ENCODE measurements around the gene PDS5A.
"Not testable (repeated sequence)": the region's sequence is repeated elsewhere in the genome, so short reads cannot be mapped to it uniquely, and the experiment has no call there.

The PDS5A gene

DNA sequence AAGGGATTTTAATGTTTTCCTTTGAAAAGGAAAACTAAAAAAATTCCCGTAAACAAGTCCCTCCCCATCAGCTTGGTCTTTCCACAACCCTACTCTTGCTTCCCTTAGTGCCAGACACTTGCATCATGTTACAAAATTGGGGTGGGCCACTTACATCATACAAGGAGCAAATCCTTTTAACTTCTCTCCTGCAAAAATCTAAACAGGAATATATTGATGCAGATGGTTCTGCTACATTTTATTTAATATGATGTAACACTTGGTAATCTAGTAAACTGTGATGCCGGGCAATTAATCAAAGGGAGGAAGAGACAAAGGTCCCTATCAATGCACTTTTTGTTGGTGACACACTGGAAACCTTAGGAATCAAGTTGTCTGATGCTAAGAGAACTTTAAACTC is 154.5 kb downstream of the PDS5A start:
- DNase-seq = no peak

DNA sequence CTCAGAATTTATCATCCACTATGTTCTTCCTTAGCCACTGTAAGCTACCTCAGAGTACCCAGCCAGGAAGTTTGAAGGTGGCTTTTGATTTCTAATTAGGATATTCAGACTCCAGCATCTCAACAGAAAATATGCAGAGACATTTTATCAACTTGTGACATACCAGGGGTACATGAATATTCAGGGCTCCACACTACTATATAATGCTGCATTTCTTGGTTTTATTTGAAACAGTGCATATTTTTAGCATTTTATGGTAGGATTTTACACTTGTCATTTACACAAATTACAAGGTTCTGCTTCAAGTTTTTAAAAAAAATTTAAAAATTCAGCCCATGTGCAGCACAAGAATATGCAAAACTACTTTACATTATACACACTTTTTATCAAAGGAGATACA is 155.0 kb downstream of the PDS5A start:
- DNase-seq = no peak

DNA sequence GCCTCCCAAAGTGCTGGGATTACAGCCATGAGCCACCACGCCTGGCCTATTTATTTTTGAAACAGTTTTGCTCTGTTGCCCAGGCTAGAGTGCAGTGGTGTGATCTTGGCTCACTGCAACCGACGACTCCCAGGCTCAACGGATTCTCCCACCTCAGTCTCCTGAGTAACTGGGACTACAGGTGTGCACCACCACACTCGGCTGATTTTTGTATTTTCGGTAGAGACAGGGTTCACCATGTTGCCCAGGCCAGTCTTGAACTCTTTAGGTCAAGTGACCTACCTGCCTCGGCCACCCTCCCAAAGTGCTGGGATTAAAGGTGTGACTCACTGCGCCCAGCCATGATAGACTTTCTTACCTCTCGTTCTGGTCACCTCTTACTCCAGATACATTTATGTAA is 155.8 kb downstream of the PDS5A start:
- no peak for DNase-seq

DNA sequence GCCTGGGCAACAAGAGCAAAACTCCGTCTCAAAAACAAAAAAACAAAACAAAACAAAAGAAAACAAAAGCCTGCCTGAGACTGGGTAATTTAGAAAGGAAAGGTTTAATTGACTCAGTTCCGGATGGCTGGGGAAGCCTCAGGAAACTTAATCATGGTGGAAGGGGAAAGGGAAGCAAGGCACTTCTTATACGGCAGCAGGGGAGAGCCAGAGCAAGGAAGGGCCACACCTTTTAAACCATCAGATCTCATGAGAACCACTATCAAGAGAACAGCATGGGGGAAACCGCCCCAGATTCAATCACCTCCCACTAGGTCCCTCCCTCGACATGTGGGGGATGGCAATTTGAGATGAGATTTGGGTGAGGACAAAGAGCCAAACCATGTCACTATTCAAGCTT is 157.5 kb downstream of the PDS5A start:
- DNase-seq = no peak

DNA sequence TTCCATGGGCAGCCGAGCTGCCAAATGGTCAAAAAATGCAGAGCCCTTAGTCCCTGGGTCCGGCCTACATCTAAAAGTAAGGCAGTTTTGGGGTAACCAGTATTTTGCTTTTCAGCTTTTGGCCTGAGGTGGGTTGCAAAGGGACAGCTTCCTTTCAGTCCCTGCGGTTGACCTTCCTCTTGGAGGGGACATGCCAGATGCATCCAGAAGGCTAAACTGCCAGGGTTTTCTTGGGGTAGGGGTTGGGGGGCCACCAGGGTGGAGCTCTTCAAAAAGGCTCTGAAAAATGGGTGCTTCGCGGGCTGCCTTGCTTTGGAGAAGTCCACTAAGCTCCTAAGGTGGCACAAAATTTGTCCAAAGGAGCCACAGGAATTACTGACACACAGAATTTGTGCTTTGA is 159.1 kb downstream of the PDS5A start:
- no peak for DNase-seq

DNA sequence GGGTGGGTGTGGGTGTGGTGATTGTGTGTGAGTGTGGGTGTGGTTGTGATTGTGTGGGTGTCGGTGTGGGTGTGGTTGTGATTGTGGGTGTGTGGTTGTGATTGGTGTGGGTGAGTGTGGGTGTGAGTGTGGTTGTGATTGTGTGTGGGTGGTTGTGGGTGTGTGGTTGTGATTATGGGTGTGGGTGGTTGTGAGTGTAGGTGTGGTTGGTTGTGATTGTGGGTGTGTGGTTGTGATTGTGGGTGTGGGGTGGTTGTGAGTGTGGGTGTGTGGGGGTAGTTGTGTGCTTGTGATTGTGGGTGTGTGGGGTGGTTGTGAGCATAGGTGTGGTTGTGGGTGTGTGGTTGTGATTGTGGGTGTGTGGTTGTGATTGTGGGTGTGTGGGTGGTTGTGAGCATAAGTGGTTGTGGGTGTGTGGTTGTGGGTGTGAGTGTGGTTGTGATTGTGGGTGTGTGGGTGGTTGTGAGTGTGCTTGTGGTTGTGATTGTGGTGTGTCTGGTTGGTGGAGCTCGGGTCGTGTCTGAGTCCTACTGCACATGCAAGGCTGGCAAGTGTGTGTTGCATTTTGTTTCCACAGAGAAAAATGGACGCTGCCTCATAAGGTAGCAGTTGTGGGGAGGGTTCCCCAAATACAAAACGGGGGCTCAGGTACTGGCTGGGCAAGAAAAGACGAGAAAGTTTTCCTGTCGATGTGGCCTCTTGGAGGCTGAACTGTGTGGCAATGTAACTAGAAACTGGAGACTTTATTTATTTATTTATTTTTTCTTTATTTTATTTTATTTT is 163.1 kb downstream of the PDS5A start:
- no peak for DNase-seq

DNA sequence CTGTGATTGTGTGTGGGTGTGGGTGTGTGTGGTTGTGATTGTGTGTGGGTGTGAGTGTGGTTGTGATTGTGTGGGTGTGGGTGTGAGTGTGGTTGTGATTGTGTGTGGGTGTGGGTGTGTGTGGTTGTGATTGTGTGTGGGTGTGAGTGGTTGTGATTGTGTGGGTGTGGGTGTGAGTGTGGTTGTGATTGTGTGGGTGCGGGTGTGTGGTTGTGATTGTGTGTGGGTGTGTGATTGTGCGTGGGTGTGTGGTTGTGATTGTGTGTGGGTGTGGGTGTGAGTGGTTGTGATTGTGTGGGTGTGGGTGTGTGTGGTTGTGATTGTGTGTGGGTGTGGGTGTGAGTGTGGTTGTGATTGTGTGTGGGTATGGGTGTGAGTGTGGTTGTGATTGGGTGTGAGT is 163.9 kb downstream of the PDS5A start:
- not testable (repeated sequence) for DNase-seq

DNA sequence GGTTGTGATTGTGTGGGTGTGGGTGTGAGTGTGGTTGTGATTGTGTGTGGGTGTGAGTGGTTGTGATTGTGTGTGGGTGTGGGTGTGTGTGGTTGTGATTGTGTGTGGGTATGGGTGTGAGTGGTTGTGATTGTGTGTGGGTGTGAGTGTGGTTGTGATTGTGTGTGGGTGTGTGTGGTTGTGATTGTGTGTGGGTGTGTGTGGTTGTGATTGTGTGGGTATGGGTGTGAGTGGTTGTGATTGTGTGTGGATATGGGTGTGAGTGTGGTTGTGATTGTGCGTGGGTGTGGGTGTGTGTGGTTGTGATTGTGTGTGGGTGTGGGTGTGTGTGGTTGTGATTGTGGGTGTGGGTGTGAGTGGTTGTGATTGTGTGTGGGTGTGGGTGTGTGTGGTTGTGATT is 164.7 kb downstream of the PDS5A start:
- not testable (repeated sequence) for DNase-seq

DNA sequence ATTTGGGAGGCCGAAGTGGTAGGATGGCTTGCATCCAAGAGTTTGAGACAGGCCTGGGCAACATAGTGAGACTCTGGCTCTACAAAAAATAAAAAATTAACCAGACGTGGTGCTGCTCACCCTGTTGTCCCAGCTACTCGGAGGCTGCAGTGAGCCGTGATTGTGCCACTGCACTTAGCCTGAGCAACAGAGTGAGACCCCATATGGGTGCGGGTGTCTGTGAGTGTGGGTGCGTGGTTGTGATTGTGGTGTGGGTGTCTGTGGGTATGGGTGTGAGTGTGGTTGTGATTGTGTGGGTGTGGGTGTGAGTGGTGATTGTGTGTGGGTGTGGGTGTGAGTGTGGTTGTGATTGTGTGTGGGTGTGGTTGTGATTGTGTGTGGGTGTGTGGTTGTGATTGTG is 165.2 kb downstream of the PDS5A start:
- no peak for DNase-seq

DNA sequence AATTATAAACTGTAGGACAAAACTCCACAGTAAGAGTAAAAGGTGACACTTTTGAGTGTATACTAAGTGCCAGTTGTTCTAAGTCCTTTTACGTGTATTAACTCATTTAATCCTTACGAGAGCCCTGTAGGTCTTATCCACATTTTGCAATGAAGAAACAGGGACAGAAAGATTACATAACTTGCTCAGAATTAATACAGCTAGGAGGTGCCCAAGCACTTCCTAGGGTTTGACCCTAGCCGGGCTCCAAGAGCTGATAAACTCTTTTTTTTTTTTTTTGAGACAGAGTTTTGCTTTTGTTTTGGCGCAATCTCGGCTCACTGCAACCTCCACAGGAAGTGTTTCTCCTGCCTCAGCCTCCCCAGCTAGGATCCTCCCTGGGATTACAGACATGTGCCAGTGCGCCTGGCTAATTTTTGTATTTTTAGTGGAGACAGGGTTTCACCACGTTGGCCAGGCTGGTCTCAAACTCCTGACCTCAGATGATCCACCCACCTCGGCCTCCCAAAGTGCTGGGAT is 169.4 kb downstream of the PDS5A start:
- DNase-seq = no peak

DNA sequence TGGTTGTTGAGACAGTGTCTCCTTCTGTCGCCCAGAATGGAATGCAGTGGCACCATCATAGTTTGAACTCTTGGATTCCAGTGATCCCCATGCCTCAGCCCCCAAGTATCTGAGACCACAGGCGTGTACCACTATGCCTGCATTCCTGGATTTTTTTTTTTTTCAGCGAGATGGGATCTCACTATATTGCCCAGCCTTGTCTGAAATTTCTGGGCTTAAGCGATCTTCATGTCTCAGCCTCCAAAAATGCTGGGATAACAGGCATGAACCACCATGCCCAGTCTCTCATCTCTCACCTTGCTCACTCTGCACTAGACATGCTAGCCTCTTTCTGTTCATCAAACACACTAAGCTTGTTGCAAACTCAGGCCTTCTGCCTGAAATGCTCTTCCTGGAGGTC is 175.7 kb downstream of the PDS5A start:
- DNase-seq = no peak

DNA sequence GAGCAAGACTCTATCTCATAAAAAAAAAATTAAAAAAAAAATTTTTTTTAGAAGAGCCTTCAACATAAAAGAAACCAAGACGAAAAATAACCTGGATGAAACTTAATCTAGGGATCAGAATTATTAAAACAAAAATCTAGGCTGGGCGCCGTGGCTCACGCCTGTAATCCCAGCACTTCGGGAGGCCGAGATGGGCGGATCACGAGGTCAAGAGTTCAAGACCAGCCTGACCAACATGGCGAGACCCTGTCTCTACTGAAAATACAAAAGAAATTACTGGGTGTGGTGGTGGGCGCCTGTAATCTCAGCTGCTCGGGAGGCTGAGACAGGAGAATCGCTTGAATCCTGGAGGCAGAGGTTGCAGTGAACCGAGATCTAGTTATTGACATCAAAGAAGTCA is 184.7 kb downstream of the PDS5A start:
- not testable (repeated sequence) for DNase-seq

DNA sequence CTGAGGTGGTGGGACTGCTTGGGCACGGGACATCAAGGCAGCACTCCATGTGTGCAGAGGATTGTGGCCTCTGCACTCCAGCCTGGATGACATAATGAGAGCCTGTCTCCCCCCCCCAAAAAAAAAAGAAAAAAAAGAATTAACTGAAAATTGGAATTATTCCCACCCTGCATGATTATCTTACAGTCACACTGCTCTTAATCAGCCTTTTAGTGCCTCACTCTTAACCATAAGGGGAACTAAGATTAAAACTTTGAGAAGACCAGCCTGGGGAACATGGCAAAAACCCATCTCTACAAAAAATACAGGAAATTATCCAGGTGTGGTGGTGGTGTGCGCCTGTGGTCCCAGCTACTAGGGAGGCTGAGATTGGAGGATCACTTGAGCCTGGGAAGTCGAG is 185.2 kb downstream of the PDS5A start:
- no peak for DNase-seq

DNA sequence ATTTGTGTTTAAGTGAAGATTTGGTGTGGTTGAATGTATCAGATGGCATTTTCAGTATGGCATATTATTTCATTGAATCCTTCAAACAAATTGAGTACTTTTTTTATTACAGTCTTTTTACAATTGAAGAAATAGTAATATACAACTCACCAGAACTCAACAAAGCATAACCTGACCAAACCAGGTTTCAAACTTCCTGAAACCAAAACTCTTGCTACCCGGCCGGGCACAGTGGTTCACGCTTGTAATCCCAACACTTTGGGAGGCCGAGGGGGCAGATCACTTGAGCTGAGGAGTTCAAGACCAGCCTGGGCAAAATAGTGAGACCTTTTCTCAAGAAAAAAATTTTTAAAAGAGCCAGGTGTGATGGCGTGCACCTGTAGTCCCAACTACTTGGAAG is 185.6 kb downstream of the PDS5A start:
- no peak for DNase-seq

DNA sequence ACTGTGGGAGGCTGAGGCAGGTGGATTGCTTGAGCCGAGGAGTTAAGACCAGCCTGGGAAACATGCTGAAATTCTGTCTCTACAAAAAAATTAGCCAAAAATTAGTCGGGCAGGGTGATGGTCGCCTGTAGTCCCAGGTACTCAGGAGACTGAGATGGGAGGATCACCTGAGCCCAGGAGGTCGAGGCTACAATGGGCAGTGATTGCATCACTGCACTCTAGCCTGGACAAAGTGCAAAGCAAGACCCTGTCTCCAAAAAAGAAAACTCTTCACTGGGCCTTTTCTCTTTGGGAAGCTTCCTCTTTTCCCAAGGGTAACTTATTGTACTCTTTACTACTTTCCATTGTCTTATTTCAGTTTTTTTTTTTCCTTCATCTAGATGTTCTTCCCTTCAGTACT is 190.9 kb downstream of the PDS5A start:
- no peak for DNase-seq

DNA sequence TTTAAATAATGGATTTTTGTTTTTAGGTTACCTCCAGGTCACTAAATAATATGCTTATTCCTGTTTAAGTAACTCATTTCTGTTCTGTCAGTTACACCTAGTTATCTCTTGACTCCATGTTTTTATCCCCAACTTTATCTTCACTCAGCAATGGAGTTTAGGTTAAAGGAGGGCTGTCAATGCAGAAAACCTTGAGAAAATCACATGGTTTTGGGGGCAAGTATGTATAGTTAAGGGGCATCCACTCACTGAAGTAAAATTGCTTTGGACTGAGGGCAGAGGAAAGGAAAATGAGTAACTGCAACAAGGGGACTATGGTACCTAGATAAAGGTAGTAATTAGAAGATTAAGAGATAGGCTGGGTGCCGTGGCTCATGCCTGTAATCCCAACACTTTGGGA is 192.6 kb downstream of the PDS5A start:
- no peak for DNase-seq

DNA sequence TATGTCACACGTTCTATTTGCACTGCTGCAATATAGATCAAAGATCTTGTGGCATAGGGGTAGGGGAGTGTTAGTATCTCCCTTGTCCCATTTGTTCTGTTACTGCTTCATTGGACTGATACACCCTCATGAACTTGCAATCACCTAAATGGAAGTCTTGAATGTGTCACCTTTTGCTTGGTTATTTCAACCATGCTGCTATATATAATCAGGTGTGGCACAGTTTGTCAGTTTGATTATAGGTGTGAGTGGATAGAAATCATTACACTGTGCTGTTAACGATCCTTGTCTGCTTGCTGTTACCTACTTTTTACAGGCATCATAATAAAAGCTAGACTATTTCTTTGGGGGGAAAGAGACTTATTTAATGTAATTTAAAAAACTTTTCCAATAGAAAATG is 195.7 kb downstream of the PDS5A start:
- not testable (repeated sequence) for DNase-seq

Measured in NCI-H1417 treated with DMSO at 0.1 percent for 48 hours (cell line).